Cerebellar nuclear complex (tissue), 1 donor: ENCODE data around the gene COG5.
"Not testable (repeated sequence)": the region's sequence is repeated elsewhere in the genome, so short reads cannot be mapped to it uniquely, and the experiment has no call there.

Experiments used
- DNase-seq, 2 experiments: peaks; one replicate each; lab custom pipeline; 2025; lab: John Stamatoyannopoulos, UW

The COG5 gene

GRCh38 chr7:107269790-107270189 is 293.9 kb downstream of the COG5 start:
- DNase-seq, result no peak

GRCh38 chr7:107268594-107268993 is 295.1 kb downstream of the COG5 start:
- no peak for DNase-seq

- no peak for DNase-seq
Observed at GRCh38 chr7:107267138-107267537, 296.6 kb downstream of the COG5 start.

- no peak for DNase-seq
Observed at GRCh38 chr7:107264723-107265122, 299.0 kb downstream of the COG5 start.

- peak; percentile 15 to 53 for DNase-seq
Observed at GRCh38 chr7:107262857-107263256, 300.9 kb downstream of the COG5 start.

- no peak for DNase-seq
Observed at GRCh38 chr7:107258737-107259136, 305.0 kb downstream of the COG5 start.

- DNase-seq, result no peak
Observed at GRCh38 chr7:107255602-107256001, 308.1 kb downstream of the COG5 start.

GRCh38 chr7:107254398-107254985 is 309.2 kb downstream of the COG5 start:
- no peak for DNase-seq

- peak; percentile 89 to 91 for DNase-seq
Observed at GRCh38 chr7:107253599-107253998, 310.1 kb downstream of the COG5 start.

- no peak for DNase-seq
Observed at GRCh38 chr7:107251963-107252362, 311.8 kb downstream of the COG5 start.

- no peak for DNase-seq
Observed at GRCh38 chr7:107248551-107249316, 315.0 kb downstream of the COG5 start.

GRCh38 chr7:107246836-107247235 is 316.9 kb downstream of the COG5 start:
- DNase-seq, result not testable (repeated sequence)

GRCh38 chr7:107244613-107245012 is 319.1 kb downstream of the COG5 start:
- no peak for DNase-seq

GRCh38 chr7:107242267-107242666 is 321.5 kb downstream of the COG5 start:
- DNase-seq, result no peak

GRCh38 chr7:107237451-107237850 is 326.3 kb downstream of the COG5 start:
- DNase-seq, result no peak

- peak; percentile 24 to 62 for DNase-seq
Observed at GRCh38 chr7:107236862-107237261, 326.9 kb downstream of the COG5 start.

- DNase-seq, result peak in 1 of 2 experiments; percentile 17
Observed at GRCh38 chr7:107234436-107234835, 329.3 kb downstream of the COG5 start.

- DNase-seq, result peak in 1 of 2 experiments; percentile 21
Observed at GRCh38 chr7:107233981-107234380, 329.7 kb downstream of the COG5 start.

- DNase-seq, result peak; percentile 33 to 52
Observed at GRCh38 chr7:107233174-107233573, 330.5 kb downstream of the COG5 start.

GRCh38 chr7:107232568-107233090 is 331.1 kb downstream of the COG5 start:
- DNase-seq, result peak; percentile 41 to 56

- no peak for DNase-seq
Observed at GRCh38 chr7:107230334-107230733, 333.4 kb downstream of the COG5 start.

GRCh38 chr7:107228291-107228690 is 335.4 kb downstream of the COG5 start:
- no peak for DNase-seq
